NCI-H526 treated with DMSO at 0.1 percent for 48 hours (cell line): ENCODE results near the gene MISP.

Experiments used
- DNase-seq: peaks from one replicate; lab custom pipeline; 2025; lab: John Stamatoyannopoulos, UW

The MISP gene

GRCh38 chr19:772730-773436 lies 22.0 kb downstream of the MISP start:
- no peak for DNase-seq

GRCh38 chr19:776549-776948 lies 25.6 kb downstream of the MISP start:
- no peak for DNase-seq

GRCh38 chr19:778910-779653 lies 28.2 kb downstream of the MISP start:
- no peak for DNase-seq

GRCh38 chr19:780935-781334 lies 30.0 kb downstream of the MISP start:
- DNase-seq, result no peak

GRCh38 chr19:781800-782184 lies 30.9 kb downstream of the MISP start:
- DNase-seq, result no peak

- no peak for DNase-seq
Measured at GRCh38 chr19:782185-782877, 31.4 kb downstream of the MISP start.

GRCh38 chr19:782878-783668 lies 32.2 kb downstream of the MISP start:
- DNase-seq, result no peak

- no peak for DNase-seq
Measured at GRCh38 chr19:784541-784940, 33.6 kb downstream of the MISP start.

- no peak for DNase-seq
Measured at GRCh38 chr19:787536-787935, 36.6 kb downstream of the MISP start.

- DNase-seq, result no peak
Measured at GRCh38 chr19:788686-788982, 37.7 kb downstream of the MISP start.

GRCh38 chr19:788983-789700 lies 38.2 kb downstream of the MISP start:
- DNase-seq, result no peak

GRCh38 chr19:789701-790060 lies 38.8 kb downstream of the MISP start:
- no peak for DNase-seq

GRCh38 chr19:791007-791566 lies 40.2 kb downstream of the MISP start:
- no peak for DNase-seq

GRCh38 chr19:791567-792305 lies 40.8 kb downstream of the MISP start:
- no peak for DNase-seq

GRCh38 chr19:792306-792885 lies 41.5 kb downstream of the MISP start:
- DNase-seq, result no peak

- DNase-seq, result no peak
Measured at GRCh38 chr19:793806-794205, 42.9 kb downstream of the MISP start.

- DNase-seq, result no peak
Measured at GRCh38 chr19:795073-795611, 44.2 kb downstream of the MISP start.

GRCh38 chr19:795691-796581 lies 45.0 kb downstream of the MISP start:
- DNase-seq, result no peak
